SU-DHL-6 (cell line): ENCODE data around the gene ROBO2.

Source experiments
- H2AFZ ChIP-seq: fragments of 200-600 bp; sonication (generic); 2 replicates; pipeline ENCODE4 v1.6.1; 2014; ENCODE audit warnings: low read depth, mild to moderate bottlenecking, moderate library complexity, mixed read lengths, antibody characterized with exemption, low read length; ENCODE audit not compliant: severe bottlenecking
- H3F3A ChIP-seq: fragments of 200-600 bp; shearing (Covaris generic); 2 replicates; pipeline ENCODE4 v1.6.0; 2016; ENCODE audit warnings: antibody characterized with exemption, mild to moderate bottlenecking; ENCODE audit not compliant: insufficient read depth
- H3K27ac ChIP-seq: fragments of 200-600 bp; sonication (generic); 2 replicates; pipeline ENCODE4 v1.5.1; 2016; ENCODE audit warnings: low read depth, mild to moderate bottlenecking, low read length, moderate library complexity, mixed read lengths
- H3K27me3 ChIP-seq: fragments of 200-600 bp; sonication (generic), shearing (Covaris generic); 2 replicates; pipeline ENCODE4 v1.6.0; 2014; ENCODE audit warnings: mild to moderate bottlenecking, low read length
- H3K36me3 ChIP-seq: fragments of 200-600 bp; sonication (generic); 2 replicates; pipeline ENCODE4 v1.6.1; 2014; ENCODE audit warnings: mild to moderate bottlenecking, low read length, mixed read lengths
- H3K4me2 ChIP-seq: fragments of 300-600, 200-600 bp; shearing (Covaris generic), sonication (generic); 2 replicates; pipeline ENCODE4 v1.6.0; 2014; ENCODE audit warnings: low read length, low read depth, mild to moderate bottlenecking; ENCODE audit not compliant: poor library complexity, severe bottlenecking
- H3K4me3 ChIP-seq: fragments of 200-600 bp; sonication (generic); 2 replicates; pipeline ENCODE4 v1.5.1; 2014; ENCODE audit warnings: antibody characterized with exemption, low read length, mild to moderate bottlenecking, mixed read lengths; ENCODE audit not compliant: insufficient read depth, poor library complexity, severe bottlenecking
- H3K79me2 ChIP-seq: fragments of 200-600 bp; sonication (generic); 2 replicates; pipeline ENCODE4 v1.6.1; 2014; ENCODE audit warnings: mild to moderate bottlenecking, low read length, moderate library complexity; ENCODE audit not compliant: insufficient read depth
- H3K9ac ChIP-seq: fragments of 200-600 bp; sonication (generic); 2 replicates; pipeline ENCODE4 v1.7.0; 2014; ENCODE audit warnings: mild to moderate bottlenecking, low read length
- H3K9me2 ChIP-seq: fragments of 200-600 bp; sonication (generic); replicated peaks from 2 replicates; pipeline ENCODE4 v1.6.1; 2014; ENCODE audit warnings: low read length; ENCODE audit not compliant: insufficient read depth
- H3K9me3 ChIP-seq: fragments of 200-600 bp; sonication (generic); 2 replicates; pipeline ENCODE4 v1.6.1; 2014; ENCODE audit warnings: low read length, mixed read lengths; ENCODE audit not compliant: insufficient read depth
- H4K20me1 ChIP-seq: fragments of 200-600 bp; sonication (generic); 2 replicates; pipeline ENCODE4 v1.6.1; 2014; ENCODE audit warnings: low read depth, mild to moderate bottlenecking, antibody characterized with exemption, low read length, moderate library complexity, mixed read lengths
- EZH2phosphoT487 ChIP-seq: fragments of 200-600 bp; sonication (generic), shearing (Covaris generic); conservative IDR thresholded peaks from 2 replicates; pipeline ENCODE4 v1.6.1; 2018; ENCODE audit warnings: mild to moderate bottlenecking, antibody characterized with exemption, low read length, moderate library complexity, mixed read lengths
- TF ChIP-seq, protein P1 (sequence below): fragments of 200-600 bp; sonication (generic); IDR thresholded peaks from one replicate; pipeline ENCODE4 v1.5.1; 2017; ENCODE audit warnings: antibody characterized with exemption, mild to moderate bottlenecking, low read length, moderate library complexity; ENCODE audit not compliant: insufficient read depth, poor library complexity, severe bottlenecking

Gene ROBO2

GRCh38 chr3:77149382-77149781 lies 109.5 kb downstream of the ROBO2 start:
- peaks cover 29% of the 10 kb centered on the region for H3F3A ChIP-seq
- no peaks in the 10 kb centered on the region for H3K27me3 ChIP-seq
- H2AFZ ChIP-seq: no peak overlapping the region
- H4K20me1 ChIP-seq: no peaks in the 10 kb centered on the region
- no peaks in the 10 kb centered on the region for H3K9me3 ChIP-seq
- H3K36me3 ChIP-seq: no peaks in the 10 kb centered on the region
- peak overlapping the region; percentile 34 for H3K4me2 ChIP-seq
- no peak overlapping the region for H3K4me3 ChIP-seq
- H3K27ac ChIP-seq: peak overlapping the region; percentile 98
- no peaks in the 10 kb centered on the region for H3K79me2 ChIP-seq
- TF ChIP-seq, protein P1, sequence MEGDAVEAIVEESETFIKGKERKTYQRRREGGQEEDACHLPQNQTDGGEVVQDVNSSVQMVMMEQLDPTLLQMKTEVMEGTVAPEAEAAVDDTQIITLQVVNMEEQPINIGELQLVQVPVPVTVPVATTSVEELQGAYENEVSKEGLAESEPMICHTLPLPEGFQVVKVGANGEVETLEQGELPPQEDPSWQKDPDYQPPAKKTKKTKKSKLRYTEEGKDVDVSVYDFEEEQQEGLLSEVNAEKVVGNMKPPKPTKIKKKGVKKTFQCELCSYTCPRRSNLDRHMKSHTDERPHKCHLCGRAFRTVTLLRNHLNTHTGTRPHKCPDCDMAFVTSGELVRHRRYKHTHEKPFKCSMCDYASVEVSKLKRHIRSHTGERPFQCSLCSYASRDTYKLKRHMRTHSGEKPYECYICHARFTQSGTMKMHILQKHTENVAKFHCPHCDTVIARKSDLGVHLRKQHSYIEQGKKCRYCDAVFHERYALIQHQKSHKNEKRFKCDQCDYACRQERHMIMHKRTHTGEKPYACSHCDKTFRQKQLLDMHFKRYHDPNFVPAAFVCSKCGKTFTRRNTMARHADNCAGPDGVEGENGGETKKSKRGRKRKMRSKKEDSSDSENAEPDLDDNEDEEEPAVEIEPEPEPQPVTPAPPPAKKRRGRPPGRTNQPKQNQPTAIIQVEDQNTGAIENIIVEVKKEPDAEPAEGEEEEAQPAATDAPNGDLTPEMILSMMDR: no peak
- TF ChIP-seq EZH2phosphoT487: no peak
- peak overlapping the region; percentile 13; the same call in 1 of the 2 replicates for H3K9ac ChIP-seq
- H3K9me2 ChIP-seq: no peaks in the 10 kb centered on the region

GRCh38 chr3:77150028-77150427 lies 110.1 kb downstream of the ROBO2 start:
- Histone ChIP-seq H3K9me3 (no peaks in the 10 kb centered on the region), H3K4me2 (peak overlapping the region; percentile 34), H4K20me1 (no peaks in the 10 kb centered on the region), H3K9me2 (no peaks in the 10 kb centered on the region), H2AFZ (no peak overlapping the region), H3F3A (peaks cover 29% of the 10 kb centered on the region), H3K27ac (peak overlapping the region; percentile 98), H3K4me3 (no peak overlapping the region), H3K9ac (no peak overlapping the region), H3K36me3 (no peaks in the 10 kb centered on the region), H3K79me2 (no peaks in the 10 kb centered on the region), H3K27me3 (no peaks in the 10 kb centered on the region)
- no peak for TF ChIP-seq EZH2phosphoT487
- TF ChIP-seq, protein P1: no peak

DNA sequence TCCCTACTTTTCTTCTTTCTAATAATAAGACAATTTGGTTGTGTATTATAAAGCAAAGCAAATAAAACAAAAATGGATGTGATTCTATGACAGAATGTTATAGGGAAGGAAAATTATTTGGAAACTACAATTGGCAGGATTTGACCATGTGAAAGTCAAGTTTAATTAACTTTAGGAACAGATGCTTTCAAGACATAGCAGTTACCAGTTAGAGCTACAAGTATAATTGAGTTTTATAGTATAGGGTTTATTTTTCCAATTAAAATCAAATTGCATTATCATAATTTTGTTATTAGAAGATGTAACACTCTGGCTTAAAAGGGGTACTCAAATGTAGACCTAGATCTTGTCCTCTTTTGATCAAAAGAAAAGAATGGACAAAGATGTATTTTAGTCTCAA lies 110.9 kb downstream of the ROBO2 start:
- Histone ChIP-seq H3K9me2 (no peaks in the 10 kb centered on the region), H3K27ac (peak overlapping the region; percentile 98), H3K9ac (no peak overlapping the region), H3K79me2 (no peaks in the 10 kb centered on the region), H3K27me3 (no peaks in the 10 kb centered on the region), H3F3A (peaks cover 28% of the 10 kb centered on the region), H3K36me3 (no peaks in the 10 kb centered on the region), H3K4me3 (no peak overlapping the region), H3K4me2 (peak overlapping the region; percentile 34), H4K20me1 (no peaks in the 10 kb centered on the region), H3K9me3 (no peaks in the 10 kb centered on the region), H2AFZ (no peak overlapping the region)
- TF ChIP-seq, protein P1: no peak
- TF ChIP-seq EZH2phosphoT487: no peak
